ENCODE measurements around the gene BORCS8.

- no peak for TF ChIP-seq CTCF (IDR thresholded peaks at IDR 0.05)
- no peak for TF ChIP-seq EP300 (IDR thresholded peaks at IDR 0.05)
- TF ChIP-seq POLR2A (IDR thresholded peaks at IDR 0.05): no peak
These were observed 31.7 kb upstream of the BORCS8 start for GRCh38 chr19:19223636-19224035.

Measured in gastroesophageal sphincter (tissue), 3 donors.